Endothelial cell (in vitro differentiated cells): ENCODE results near the gene TMEM176A. TPM values are rescaled to one million over a fixed set of nuclear protein-coding genes. Genes with fewer than 3 reads are reported as not detected.

Source experiments
- DNase-seq: peaks from one replicate; pipeline ENCODE4 v3.0.0; 2021; ENCODE audit warnings: low spot score
- H3K27ac Mint-ChIP-seq: one replicate; pipeline ENCODE4 v1.8.0; 2021; ENCODE audit warnings: mixed read lengths, inconsistent platforms; ENCODE audit not compliant: unreplicated experiment
- H3K27me3 Mint-ChIP-seq: one replicate; pipeline ENCODE4 v1.8.0; 2021; ENCODE audit warnings: mild to moderate bottlenecking, moderate library complexity, mixed read lengths, inconsistent platforms; ENCODE audit not compliant: unreplicated experiment
- H3K36me3 Mint-ChIP-seq: one replicate; pipeline ENCODE4 v1.8.0; 2021; ENCODE audit warnings: mild to moderate bottlenecking, low read depth, mixed read lengths, inconsistent platforms; ENCODE audit not compliant: unreplicated experiment
- H3K4me1 Mint-ChIP-seq: one replicate; pipeline ENCODE4 v1.8.0; 2021; ENCODE audit warnings: mild to moderate bottlenecking, mixed read lengths, inconsistent platforms; ENCODE audit not compliant: unreplicated experiment
- H3K4me3 Mint-ChIP-seq: one replicate; pipeline ENCODE4 v1.8.0; 2021; ENCODE audit warnings: mild to moderate bottlenecking, mixed read lengths, inconsistent platforms; ENCODE audit not compliant: unreplicated experiment
- H3K9me3 Mint-ChIP-seq: one replicate; pipeline ENCODE4 v1.8.0; 2021; ENCODE audit warnings: mixed read lengths, inconsistent platforms; ENCODE audit not compliant: unreplicated experiment
- total RNA-seq: library from RNA; stranded (reverse); fragmentation: NEBNext Ultra II Directional; extraction: Animal tissue kit (Norgen Biotek cat#: 25700); gene quantifications from one replicate; pipeline ENCODE4 v1.2.1, GENCODE V29; 2021; ENCODE audit not compliant: unreplicated experiment
- TF ChIP-seq, protein P1 (sequence below): fragments of 200-600 bp; sonication (generic); IDR thresholded peaks from one replicate; pipeline ENCODE4 v1.5.0; 2021; ENCODE audit warnings: antibody characterized with exemption; ENCODE audit not compliant: unreplicated experiment

Gene TMEM176A
- total RNA-seq, 1 donor from 2014 or later = 1.3 TPM

- TF ChIP-seq, protein P1, sequence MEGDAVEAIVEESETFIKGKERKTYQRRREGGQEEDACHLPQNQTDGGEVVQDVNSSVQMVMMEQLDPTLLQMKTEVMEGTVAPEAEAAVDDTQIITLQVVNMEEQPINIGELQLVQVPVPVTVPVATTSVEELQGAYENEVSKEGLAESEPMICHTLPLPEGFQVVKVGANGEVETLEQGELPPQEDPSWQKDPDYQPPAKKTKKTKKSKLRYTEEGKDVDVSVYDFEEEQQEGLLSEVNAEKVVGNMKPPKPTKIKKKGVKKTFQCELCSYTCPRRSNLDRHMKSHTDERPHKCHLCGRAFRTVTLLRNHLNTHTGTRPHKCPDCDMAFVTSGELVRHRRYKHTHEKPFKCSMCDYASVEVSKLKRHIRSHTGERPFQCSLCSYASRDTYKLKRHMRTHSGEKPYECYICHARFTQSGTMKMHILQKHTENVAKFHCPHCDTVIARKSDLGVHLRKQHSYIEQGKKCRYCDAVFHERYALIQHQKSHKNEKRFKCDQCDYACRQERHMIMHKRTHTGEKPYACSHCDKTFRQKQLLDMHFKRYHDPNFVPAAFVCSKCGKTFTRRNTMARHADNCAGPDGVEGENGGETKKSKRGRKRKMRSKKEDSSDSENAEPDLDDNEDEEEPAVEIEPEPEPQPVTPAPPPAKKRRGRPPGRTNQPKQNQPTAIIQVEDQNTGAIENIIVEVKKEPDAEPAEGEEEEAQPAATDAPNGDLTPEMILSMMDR = no peak
- DNase-seq = no peak
- no peaks in the 10 kb centered on the region for H3K36me3 Mint-ChIP-seq
- no peaks in the 10 kb centered on the region for H3K27me3 Mint-ChIP-seq
- H3K9me3 Mint-ChIP-seq = no peaks in the 10 kb centered on the region
- peaks cover 26% of the 10 kb centered on the region for H3K4me1 Mint-ChIP-seq
- H3K27ac Mint-ChIP-seq = peak overlapping the region; percentile 67
- no peak overlapping the region for H3K4me3 Mint-ChIP-seq
These were observed 45.6 kb upstream of the TMEM176A start for GRCh38 chr7:150754951-150755350.

- H3K36me3 Mint-ChIP-seq = no peaks in the 10 kb centered on the region
- H3K27me3 Mint-ChIP-seq = no peaks in the 10 kb centered on the region
- no peaks in the 10 kb centered on the region for H3K9me3 Mint-ChIP-seq
- TF ChIP-seq, protein P1 = no peak
- DNase-seq = no peak
- peaks cover 26% of the 10 kb centered on the region for H3K4me1 Mint-ChIP-seq
- H3K27ac Mint-ChIP-seq = peak overlapping the region; percentile 67
- no peak overlapping the region for H3K4me3 Mint-ChIP-seq
These were observed 45.0 kb upstream of the TMEM176A start for GRCh38 chr7:150755473-150756099.

GRCh38 chr7:150756166-150756565 lies 44.4 kb upstream of the TMEM176A start:
- Mint-ChIP-seq H3K4me1 (peaks cover 26% of the 10 kb centered on the region), H3K4me3 (no peak overlapping the region), H3K27me3 (no peaks in the 10 kb centered on the region), H3K9me3 (no peaks in the 10 kb centered on the region), H3K27ac (peak overlapping the region; percentile 61), H3K36me3 (no peaks in the 10 kb centered on the region)
- no peak for DNase-seq
- TF ChIP-seq, protein P1 = no peak

GRCh38 chr7:150756858-150757257 lies 43.7 kb upstream of the TMEM176A start:
- TF ChIP-seq, protein P1 = peak; percentile 48
- Mint-ChIP-seq H3K4me1 (peaks cover 26% of the 10 kb centered on the region), H3K27me3 (no peaks in the 10 kb centered on the region), H3K27ac (no peak overlapping the region), H3K9me3 (no peaks in the 10 kb centered on the region), H3K4me3 (no peak overlapping the region), H3K36me3 (no peaks in the 10 kb centered on the region)
- no peak for DNase-seq

DNA sequence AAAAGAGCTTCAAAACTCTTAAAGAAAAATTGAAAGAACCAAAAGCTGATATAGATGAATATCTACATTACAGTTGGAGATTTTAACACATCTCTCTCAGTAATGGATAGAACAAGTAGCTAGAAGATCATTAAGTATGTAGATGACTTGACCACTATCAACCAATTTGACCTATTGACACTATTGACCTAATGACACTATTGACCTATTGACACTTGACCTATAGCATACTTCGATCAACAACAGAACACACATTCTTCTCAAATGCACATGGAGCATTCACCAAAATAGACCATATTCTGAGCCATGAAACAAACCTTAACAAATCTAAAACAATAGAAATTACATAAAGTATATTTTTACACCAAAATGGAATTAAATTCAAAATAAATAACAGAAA lies 41.1 kb upstream of the TMEM176A start:
- H3K4me3 Mint-ChIP-seq = no peak overlapping the region
- peaks cover 23% of the 10 kb centered on the region for H3K4me1 Mint-ChIP-seq
- DNase-seq = no peak
- no peaks in the 10 kb centered on the region for H3K9me3 Mint-ChIP-seq
- TF ChIP-seq, protein P1 = no peak
- no peak overlapping the region for H3K27ac Mint-ChIP-seq
- H3K27me3 Mint-ChIP-seq = no peaks in the 10 kb centered on the region
- no peaks in the 10 kb centered on the region for H3K36me3 Mint-ChIP-seq
